HG02798 (cell line): ENCODE data around the gene OXSR1.

Experiments
- ATAC-seq: cut with Tn5 transposase; IDR thresholded peaks from one replicate; pipeline ENCODE4 v1.9.1; 2021; ENCODE audit warnings: mild to moderate bottlenecking; ENCODE audit not compliant: unreplicated experiment, poor library complexity

Gene OXSR1

DNA sequence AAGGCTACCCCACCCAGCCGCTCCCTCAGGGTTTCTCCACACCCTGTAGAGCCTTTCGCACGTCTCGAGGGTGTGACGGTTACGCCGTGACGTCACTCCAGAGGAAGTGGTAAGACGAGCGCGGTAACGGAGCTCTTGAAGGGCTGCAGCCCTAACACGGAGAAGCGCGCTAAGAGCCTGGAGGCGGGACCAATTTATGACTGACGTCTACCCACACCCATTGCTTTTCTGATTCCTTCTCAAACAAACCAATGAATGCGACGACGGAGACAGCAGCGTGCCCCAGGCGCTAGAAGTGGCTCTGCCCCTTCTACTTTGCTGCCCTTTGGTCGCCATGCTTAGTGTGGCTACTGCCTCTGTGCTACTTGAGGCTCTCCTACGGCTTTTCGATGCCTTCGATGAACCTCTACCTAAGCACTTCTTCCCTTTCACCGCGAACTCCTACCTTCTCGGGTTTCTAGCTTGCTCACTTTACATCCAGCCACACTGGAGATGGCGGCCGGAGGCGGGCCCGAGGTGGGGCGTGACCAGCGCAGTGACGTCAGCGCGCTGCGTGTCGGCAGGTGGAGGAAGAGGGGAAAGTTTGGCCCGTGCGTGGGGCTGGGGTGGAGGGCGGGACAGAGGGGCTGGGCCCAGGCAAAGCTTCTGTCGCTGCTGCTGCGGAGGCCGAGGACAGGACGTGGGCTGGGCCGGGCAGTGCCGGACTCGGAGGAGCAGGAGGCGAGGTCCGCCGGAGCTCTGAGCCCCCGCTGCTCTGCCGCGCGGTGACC is at the start of gene OXSR1:
Gene OXSR1, plus strand, starts transcription at position 586 of the 770 bp plus-strand sequence. CDS start 340 bp downstream, outside the sequence.
- ATAC-seq: peak; percentile 92

DNA sequence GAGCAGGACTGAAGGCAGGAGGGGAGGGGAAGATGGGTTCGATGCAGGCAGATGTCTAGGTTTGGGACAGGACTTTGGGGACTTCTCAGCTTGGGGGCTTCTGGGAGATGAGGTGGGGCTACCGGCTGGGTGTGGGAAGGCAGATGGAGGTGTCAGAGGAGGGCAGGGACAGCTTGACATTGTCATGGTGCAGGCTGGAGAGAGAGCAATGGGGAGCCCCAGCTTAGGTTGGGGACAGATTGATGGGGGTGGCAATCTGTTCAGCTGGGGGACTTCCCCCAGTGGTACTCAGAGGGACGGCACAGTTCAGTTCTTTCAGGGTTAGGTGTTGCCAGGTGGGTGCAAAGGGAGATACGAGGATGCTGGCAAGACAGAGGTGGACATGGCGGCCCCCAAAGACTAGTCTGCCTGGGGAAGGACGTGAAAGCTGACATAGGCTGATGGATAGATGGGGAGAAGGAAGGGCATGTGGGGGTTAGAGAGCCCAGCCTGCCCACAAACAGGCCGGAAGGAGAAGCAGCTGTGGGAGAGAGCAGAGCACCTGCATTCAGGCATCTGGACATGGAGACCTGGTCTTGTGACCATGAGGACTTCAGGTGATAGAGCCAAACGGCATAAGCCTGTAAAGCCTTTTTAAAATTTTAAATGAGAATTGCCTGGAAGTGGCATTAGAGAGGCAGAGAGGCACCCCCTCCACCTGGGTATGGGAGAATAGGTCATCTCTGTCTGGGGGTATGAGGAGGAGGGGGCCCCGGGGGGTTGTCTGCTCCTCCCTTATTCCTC is 49.5 kb upstream of the OXSR1 start:
- no peak for ATAC-seq

GRCh38 chr3:38116471-38117162 is 48.7 kb upstream of the OXSR1 start:
- ATAC-seq: no peak

DNA sequence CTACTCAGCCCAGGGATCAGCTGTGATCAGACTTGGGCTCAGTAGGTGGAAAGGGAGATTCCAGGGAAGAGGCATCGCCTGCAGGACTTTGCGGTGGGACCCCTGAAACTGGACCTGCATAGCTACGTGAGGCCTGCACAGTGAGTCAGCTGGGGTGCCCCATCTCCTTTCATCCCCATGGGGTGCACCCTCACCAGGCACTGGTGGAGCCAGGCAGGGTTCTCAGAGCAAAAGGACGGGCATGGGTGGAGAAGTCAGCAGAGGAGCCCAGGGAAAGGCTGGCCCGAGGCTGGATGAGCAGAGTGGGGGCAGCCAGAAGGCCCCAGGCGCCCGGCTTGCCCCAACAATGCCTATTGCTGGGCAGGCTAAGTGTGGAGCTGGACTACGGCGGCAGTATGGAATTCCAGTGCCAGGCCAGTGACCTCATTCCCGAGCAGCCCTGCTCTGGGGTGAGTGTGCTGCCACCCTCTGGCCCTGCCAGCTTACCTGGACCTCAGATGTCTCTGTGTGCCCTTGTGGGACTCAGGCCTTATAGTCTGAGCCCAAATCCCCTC is 48.1 kb upstream of the OXSR1 start:
- no peak for ATAC-seq

DNA sequence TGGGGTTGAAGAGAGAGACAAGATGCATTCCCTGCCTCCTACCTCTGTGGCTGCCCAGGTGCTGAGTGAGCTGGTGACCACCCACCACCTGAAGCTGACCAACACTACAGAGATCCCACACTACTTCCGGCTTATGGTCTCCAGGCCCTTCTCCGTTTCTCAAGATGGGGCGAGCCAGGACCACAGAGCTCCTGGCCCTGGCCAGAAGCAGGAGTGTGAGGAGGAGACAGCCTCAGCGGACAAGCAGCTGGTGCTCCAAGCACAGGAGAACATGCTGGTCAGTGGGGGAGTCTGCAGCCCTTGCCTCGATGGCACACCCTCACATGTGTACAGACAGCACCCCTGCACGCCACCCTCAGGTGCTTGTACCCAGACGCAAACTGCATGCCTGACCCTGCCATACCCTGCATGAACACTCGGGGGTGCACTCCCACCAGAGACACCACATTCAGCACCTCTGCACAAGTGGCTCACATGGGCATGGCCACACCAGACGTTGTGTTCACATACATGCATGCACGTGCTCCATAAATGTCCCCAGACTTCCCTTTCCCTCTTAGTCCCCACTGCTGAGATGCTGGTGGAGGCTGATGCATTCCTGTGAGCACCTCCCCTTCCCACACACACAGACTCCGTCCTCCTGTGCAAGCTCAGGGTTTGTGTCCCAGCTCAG is 47.5 kb upstream of the OXSR1 start:
- ATAC-seq: peak; percentile 70

DNA sequence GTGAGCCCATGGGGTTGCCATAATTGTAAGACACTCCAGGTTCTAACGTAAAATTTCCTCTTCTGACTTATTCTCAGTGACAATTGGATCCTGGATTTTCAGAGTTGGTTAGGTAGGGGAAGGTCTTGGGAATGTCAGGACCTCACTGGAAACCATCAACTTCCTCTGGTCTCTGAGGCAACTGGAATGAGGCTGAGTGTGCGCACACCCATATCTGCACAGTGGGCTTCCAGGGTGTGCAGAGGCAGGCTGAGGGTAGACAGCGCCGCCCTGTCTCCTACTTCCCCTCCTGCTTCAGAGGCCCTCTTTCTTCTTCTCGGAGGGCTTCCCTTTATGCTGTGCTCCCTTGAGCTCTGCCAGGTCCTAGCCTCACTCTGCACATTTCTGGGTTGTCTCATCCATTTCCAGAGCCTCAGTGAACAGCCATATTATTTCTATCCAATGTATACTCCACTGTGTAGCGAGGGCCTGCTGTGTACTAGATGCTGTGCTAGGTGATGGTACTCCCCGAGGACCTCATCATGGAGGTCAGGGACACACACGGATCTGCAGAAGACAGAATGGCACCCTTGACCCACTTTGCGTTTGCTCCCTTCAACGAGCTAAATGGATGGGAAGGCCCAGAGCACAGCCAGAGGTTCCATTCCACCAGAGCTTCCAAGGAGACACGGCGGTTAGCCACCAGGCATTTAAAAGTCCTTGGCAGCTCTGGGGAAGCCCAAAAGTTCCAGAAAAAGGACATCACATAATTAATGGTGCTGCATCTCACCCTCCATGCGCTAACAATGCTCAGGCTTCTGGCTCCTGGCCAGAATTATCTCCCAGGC is 46.7 kb upstream of the OXSR1 start:
- ATAC-seq: no peak

- no peak for ATAC-seq
These were observed 46.1 kb upstream of the OXSR1 start for GRCh38 chr3:38119248-38119544.

- ATAC-seq: no peak
These were observed 45.3 kb upstream of the OXSR1 start for GRCh38 chr3:38119821-38120692.

DNA sequence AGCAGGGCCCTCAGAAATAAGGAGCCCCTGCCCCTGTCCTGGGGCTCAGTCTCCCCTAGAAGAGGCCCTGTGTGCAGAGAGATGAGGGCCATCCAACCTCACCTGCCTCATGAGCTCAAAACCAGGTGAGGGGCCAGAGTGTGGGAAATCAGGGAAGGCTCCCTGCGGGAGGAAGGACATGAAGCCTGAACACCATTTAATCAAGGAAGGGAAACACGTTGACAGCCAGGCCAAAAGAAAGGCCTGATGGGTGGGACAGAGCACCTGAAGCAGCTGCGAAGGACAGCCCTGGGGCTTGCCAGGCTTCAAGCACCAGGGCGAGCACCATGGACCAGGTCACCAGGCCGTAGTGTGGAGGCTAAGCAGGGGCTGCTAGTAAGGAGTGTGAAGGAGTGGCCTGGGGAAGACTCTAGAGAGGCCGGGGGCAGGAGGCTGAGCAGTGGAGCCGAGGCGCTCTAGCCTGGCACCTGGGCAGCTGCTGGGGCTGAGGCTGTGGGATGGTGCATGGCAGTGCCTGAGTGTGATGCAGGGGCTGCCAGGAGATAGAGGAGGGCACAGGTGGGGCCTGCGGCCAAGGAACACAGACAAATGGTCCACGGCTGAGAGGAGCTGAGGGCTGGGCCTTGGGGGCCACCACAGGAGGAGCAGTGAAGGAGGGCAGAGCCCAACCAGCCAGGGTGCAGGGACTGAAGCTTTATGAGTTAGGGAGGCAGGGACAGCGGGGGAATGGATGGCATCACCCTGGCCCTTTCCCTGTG is 44.5 kb upstream of the OXSR1 start:
- no peak for ATAC-seq

GRCh38 chr3:38121451-38121831 is 43.9 kb upstream of the OXSR1 start:
- ATAC-seq: no peak

GRCh38 chr3:38121832-38122461 is 43.4 kb upstream of the OXSR1 start:
- ATAC-seq: no peak

DNA sequence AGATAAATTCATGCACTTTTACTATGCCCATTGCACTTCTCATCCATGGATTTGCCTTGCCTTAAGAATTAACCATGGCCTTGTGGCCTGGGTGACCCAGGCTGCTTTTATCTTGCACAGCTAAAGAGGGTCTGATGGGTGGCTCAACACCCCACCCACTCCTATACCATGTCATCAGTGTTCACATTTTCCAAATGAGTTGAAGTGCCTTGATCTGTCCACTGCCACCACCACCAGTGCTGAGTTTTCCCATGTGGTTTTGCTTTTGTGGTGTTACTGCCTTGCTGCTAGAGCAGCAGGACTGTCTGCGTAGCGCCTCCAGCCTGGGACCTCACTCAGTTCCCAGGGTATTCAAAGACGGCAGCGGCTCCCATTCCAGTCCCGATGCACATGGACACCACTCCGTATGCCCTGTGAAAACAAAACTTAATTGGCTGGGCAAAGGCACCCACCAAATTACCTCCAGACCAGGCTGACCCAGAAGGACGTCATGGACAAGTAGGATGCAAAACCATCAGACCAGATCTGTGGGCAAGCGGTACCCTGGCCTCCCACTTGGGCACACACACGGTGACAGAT is 42.5 kb upstream of the OXSR1 start:
- ATAC-seq: no peak

GRCh38 chr3:38124324-38125122 is 40.8 kb upstream of the OXSR1 start:
- ATAC-seq: no peak

DNA sequence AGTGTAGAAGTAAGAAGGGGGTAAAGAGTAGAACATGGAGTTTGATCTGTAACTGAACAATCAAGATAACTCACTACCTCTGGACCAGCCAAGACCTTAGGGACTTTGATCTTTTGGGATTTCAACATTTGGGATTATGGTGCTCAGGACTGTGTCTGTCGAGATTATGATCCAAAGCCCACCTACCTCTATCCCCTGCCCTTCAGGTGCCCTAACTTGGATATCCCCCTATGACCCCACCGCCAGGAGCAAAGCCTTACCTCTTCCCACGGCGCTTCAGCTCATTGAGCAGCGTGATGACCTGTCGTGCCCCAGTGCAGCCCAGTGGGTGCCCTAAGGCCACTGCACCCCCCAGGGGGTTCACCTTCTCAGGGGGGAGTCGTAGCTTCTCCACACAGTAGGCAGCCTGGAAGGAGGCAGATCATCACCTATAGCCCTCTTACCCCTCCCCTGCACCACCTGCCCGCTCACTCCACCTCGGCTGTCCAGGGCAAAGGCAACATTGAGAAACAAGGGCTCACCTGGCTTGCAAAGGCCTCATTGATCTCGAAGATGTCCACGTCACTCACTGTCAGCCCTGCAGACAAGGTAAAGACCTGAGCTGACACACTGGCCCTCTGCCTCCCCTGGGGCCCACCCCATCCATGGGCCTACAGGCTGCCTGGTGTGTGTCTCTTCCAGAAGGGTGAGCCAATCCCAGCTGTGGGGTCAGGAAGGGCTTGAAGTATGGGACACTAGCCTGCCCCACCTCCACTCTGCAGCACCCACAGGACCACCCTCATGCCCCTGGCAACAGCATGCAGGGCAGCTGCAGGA is 39.8 kb upstream of the OXSR1 start:
- ATAC-seq: no peak

DNA sequence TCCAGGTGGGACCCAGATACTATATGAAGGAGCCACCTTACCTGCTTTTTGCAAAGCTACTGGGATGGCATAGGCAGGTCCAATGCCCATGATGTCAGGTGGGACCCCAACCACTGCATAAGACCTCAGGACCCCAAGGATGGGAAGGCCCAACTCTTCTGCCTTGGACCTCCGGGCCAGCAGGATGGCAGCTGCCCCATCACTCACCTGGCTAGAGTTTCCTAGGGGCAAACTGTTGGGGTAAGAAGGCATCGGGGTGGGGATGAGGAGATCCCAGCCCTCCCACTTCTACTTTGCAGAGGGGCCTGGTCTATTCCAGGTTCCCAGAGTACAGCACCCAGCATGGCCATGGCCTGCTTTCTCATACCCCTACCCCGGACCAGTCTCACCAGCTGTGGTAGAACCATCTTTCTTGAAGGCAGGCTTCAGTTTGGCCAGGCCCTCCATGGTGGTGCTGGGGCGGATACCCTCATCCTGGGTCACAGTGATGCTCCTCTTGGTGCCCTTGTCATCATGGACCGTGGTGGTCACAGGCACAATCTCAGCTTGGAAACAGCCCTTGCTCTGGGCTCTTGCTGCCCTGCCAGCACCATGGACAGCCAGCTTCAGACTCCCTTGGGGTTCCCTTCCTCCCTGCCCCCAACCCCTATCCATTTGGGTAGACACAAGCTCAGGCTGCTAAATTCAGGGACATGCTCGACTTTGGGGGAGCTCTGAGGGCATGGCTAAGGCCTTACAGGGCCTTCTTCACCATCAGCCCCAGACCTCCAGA is 39.0 kb upstream of the OXSR1 start:
- ATAC-seq: no peak
